ENCODE data around the gene TICAM1.
"Not testable (repeated sequence)": the region's sequence is repeated elsewhere in the genome, so short reads cannot be mapped to it uniquely, and the experiment has no call there.

Gene TICAM1

DNA sequence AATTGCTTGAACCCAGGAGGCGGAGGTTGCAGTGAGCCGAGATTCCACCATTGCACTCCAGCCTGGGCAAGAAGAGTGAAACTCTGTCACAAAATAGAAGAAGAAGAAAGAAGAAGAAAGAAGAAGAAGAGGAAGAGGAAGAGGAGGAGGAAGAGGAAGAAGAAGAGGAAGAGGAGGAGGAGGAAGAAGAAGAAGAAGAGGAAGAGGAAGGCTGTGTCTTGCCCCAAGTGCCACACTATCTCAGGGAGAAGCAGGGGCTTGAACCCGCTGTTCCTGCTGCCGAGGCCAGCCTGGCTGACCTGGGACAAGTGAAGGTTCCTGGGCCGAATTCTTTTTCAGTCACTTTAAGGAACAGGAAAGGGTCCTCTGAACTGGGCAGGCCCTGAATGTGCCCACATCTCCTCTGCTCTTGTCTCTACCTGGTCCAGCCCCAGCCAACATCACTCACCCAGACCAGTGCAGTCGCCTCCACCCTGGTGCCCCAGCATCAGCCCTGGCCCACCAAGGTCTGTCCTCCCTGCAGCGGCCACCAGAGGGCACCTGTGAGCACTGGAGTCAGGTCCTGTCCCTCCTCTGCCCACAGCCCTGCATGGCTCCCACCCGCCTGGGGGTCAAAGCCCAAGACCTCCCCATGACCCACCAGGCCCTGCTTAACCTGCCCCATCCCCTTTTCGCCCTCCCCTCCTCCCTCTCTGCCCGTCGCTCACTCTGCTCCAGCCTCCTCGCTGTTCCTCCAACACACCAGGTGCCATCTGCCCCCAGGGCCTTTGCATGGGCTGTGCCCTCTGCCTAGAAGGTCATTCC, 20.0 kb downstream of the TICAM1 start:
- no peak for TF ChIP-seq JUND (IDR thresholded peaks at IDR 0.05; ENCODE audit: low read depth)
- DNase-seq (ENCODE audit: low read depth in 1 of 2, low spot score in 1 of 2): peak in 1 of 2 experiments; percentile 66
- in situ Hi-C loops (cut with HindIII; ENCODE audit: low pct_unique_long_range_greater_than_20kb, low sequenced_read_pairs): no loop called here

DNA sequence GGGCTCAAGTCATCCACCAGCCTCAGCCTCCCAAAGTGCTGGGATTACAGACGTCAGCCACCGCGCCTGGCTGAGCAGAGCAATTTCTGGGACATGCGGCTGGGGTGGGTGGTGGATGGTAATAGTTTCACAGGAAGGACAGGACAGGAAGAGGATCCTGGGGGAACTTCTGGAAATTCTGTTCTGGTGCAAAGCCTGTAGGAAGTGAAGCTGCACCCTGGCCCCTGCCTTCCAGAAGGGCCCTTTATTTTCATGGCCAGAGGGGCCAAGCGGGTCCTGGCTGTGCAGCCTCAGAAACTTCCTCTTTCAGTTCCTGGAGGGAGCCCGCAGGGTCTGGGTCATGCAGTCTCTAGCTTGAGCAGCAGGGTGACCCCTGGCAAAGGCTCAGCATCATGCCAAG, 24.3 kb downstream of the TICAM1 start:
- DNase-seq (ENCODE audit: low read depth in 1 of 2, low spot score in 1 of 2): no peak
- in situ Hi-C loops (cut with HindIII; ENCODE audit: low pct_unique_long_range_greater_than_20kb, low sequenced_read_pairs): no loop called here
- no peak for TF ChIP-seq JUND (IDR thresholded peaks at IDR 0.05; ENCODE audit: low read depth)

DNA sequence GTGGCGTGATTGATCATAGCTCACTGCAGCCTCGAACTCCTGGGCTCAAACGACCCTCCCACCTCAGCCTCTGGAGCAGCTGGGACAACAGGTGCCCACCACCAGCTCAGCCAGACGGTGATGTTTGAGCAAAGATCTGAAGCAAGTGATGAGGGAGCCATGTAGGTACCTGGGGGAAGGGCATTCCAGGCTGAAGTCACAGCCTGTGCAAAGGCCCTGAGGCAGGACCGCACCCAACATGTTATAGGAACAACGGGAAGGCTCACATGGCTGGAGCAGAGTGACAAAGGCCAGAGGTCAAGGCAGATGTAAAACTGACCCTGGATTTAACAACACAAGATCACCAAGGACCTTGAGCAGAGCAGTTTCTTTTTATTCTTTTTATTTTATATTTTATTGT, 25.1 kb downstream of the TICAM1 start:
- no peak for DNase-seq (ENCODE audit: low read depth in 1 of 2, low spot score in 1 of 2)
- no peak for TF ChIP-seq JUND (IDR thresholded peaks at IDR 0.05; ENCODE audit: low read depth)
- in situ Hi-C loops (cut with HindIII; ENCODE audit: low pct_unique_long_range_greater_than_20kb, low sequenced_read_pairs): no loop called here

- DNase-seq (ENCODE audit: low read depth in 1 of 2, low spot score in 1 of 2); in situ Hi-C loops (cut with HindIII; ENCODE audit: low pct_unique_long_range_greater_than_20kb, low sequenced_read_pairs): not testable (repeated sequence)
Measured at GRCh38 chr19:4805140-4805539, 26.4 kb downstream of the TICAM1 start.

DNA sequence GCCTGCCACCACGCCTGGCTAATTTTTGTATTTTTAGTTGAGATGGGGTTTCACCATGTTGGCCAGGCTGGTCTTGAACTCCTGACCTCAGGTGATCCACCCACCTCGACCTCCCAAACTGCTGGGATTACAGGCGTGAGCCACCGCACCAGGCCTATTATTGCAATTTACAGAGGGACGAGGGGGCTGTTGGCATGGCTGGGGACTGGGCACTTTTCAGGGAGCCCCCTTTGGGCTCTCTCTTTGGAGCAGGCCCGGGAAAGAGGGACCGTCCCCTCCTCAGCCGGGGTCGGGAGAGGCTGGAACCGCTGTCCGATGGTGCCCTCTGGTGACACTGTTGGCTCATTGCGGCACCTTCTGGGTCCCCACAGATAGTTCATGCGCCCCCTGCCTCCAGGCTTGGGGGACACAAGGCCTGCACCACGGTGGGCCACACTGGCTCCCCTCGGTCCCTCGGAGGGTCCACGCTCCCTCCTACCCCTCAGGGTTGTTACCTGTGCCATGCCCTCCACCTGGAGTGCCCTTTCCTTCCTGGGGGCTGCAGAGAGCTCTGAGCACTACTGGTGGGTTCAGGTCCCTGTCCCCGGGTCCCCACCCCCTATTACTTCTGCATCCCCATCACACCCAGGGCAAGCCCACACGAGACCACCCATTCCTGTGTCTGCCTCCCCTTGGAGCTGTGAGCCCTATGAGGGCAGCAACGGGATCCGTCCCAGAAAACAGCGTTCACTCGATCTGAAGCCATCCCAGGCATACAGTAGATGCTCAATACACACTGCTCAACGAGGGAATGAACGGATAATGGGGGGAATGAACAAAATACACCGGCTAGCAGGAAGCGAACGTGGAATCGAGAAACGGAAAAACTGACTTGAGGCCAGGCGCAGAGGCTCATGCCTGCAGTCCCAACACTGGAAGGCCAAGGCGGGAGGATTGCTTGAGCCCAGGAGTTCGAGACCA, 27.5 kb downstream of the TICAM1 start:
- DNase-seq (ENCODE audit: low read depth in 1 of 2, low spot score in 1 of 2): peak in 1 of 2 experiments; percentile 66
- TF ChIP-seq JUND (IDR thresholded peaks at IDR 0.05; ENCODE audit: low read depth): no peak
- in situ Hi-C loops (cut with HindIII; ENCODE audit: low pct_unique_long_range_greater_than_20kb, low sequenced_read_pairs): no loop called here

DNA sequence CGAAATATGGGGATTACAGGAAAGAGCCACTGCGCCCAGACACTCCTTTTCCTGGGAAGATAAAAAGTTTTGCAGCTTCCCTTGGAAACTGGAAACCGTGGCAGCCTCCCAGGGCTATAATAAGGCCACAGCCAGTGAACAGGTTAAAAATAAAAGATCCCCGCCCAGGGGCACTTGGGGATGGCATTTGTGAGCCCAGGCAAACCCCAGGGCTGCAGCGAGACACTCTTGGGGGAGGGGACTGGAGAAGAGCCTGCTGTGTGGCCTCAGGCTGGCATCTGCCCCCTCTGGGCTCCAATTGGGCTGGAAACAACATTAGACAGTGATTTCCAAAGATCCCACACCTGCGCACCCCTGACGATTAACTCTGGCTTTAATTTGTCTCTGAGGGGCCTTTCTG, 28.8 kb downstream of the TICAM1 start:
- DNase-seq (ENCODE audit: low read depth in 1 of 2, low spot score in 1 of 2): no peak
- in situ Hi-C loops (cut with HindIII; ENCODE audit: low pct_unique_long_range_greater_than_20kb, low sequenced_read_pairs): no loop called here
- no peak for TF ChIP-seq JUND (IDR thresholded peaks at IDR 0.05; ENCODE audit: low read depth)

DNA sequence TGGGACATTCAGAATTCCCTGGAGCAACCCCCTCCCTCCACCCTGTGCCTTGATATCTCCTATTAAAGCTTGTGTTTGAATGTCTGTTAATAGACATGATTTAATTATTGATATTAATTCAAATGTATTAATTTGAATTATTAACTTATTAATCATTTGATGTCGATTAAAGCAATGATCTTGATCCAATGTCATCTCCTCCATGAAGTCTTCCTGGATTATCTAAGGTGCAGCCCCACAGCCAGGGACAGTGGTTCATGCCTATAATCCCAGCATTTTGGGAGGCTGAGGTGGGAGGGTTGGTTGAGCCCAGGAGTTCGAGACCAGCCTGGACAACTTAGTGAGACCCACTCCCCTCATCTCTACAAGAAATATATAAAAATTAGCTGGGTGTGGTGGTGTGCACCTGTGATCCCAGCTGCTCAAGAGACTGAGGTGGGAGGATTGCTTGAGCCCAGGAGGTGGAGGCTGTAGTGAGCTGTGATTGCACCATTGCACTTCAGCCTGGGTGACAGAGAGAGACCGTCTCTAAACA, 30.4 kb downstream of the TICAM1 start:
- no peak for DNase-seq (ENCODE audit: low read depth in 1 of 2, low spot score in 1 of 2)
- TF ChIP-seq JUND (IDR thresholded peaks at IDR 0.05; ENCODE audit: low read depth): no peak
- in situ Hi-C loops (cut with HindIII; ENCODE audit: low pct_unique_long_range_greater_than_20kb, low sequenced_read_pairs): no loop called here

- 0 out of 2 replicates have a peak, but pooled peaks have one; percentile 18 for TF ChIP-seq JUND (IDR thresholded peaks at IDR 0.05; ENCODE audit: low read depth)
- in situ Hi-C loops (cut with HindIII; ENCODE audit: low pct_unique_long_range_greater_than_20kb, low sequenced_read_pairs): no loop called here
Measured at GRCh38 chr19:4800591-4801081, 30.9 kb downstream of the TICAM1 start.

DNA sequence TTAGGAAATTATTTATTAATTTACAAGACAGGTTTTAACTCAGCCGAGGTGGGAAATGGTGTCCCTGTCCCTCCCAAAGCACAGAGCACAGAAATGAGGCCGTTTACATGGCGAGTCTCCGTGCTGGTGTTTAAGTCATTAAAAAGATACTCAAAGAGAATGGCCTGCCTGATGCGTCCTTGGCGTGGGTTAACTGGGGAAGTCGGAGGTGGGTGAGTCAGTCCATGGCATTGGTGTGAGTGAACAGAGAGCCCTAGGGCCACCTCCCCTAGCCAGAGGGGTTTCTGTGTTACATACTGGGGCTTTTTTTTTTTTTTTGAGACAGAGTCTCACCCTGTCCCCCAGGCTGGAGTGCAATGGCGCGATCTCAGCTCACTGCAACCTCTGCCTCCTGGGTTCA, 36.1 kb downstream of the TICAM1 start:
- in situ Hi-C loops (cut with HindIII; ENCODE audit: low pct_unique_long_range_greater_than_20kb, low sequenced_read_pairs): no loop called here
- TF ChIP-seq JUND (IDR thresholded peaks at IDR 0.05; ENCODE audit: low read depth): no peak
- no peak for DNase-seq (ENCODE audit: low read depth in 1 of 2, low spot score in 1 of 2)

More at GRCh38 chr19:4800591-4801081, 30.9 kb downstream of the TICAM1 start:
- peak; percentile 49 to 97 for DNase-seq (ENCODE audit: low read depth in 1 of 2, low spot score in 1 of 2)

GRCh38 chr19:4794971-4795370, 36.5 kb downstream of the TICAM1 start:
- no peak for DNase-seq (ENCODE audit: low read depth in 1 of 2, low spot score in 1 of 2)
- in situ Hi-C loops (cut with HindIII; ENCODE audit: low pct_unique_long_range_greater_than_20kb, low sequenced_read_pairs): no loop called here
- TF ChIP-seq JUND (IDR thresholded peaks at IDR 0.05; ENCODE audit: low read depth): no peak

DNA sequence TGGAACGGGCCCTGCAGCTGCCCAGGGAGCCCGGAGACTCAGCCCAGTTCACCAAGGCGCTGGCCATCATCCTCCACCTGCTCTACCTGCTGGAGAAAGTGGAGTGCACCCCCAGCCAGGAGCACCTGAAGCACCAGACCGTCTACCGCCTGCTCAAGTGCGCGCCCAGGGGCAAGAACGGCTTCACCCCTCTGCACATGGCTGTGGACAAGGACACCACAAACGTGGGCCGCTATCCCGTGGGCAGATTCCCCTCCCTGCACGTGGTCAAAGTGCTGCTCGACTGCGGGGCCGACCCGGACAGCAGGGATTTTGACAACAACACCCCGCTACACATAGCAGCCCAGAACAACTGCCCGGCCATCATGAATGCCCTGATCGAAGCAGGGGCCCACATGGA, 38.2 kb downstream of the TICAM1 start:
- in situ Hi-C loops (cut with HindIII; ENCODE audit: low pct_unique_long_range_greater_than_20kb, low sequenced_read_pairs); DNase-seq (ENCODE audit: low read depth in 1 of 2, low spot score in 1 of 2): not testable (repeated sequence)

DNA sequence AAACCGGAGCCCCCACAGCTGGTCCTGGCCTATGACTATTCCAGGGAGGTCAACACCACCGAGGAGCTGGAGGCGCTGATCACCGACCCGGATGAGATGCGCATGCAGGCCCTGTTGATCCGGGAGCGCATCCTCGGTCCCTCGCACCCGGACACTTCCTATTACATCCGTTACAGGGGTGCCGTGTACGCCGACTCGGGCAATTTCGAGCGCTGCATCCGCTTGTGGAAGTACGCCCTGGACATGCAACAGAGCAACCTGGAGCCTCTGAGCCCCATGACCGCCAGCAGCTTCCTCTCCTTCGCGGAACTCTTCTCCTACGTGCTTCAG, 38.7 kb downstream of the TICAM1 start:
- in situ Hi-C loops (cut with HindIII; ENCODE audit: low pct_unique_long_range_greater_than_20kb, low sequenced_read_pairs); DNase-seq (ENCODE audit: low read depth in 1 of 2, low spot score in 1 of 2): not testable (repeated sequence)

- in situ Hi-C loops (cut with HindIII; ENCODE audit: low pct_unique_long_range_greater_than_20kb, low sequenced_read_pairs); DNase-seq (ENCODE audit: low read depth in 1 of 2, low spot score in 1 of 2): not testable (repeated sequence)
Measured at GRCh38 chr19:4792019-4792865, 39.3 kb downstream of the TICAM1 start.

All from T47D (cell line).